ENCODE results near the gene TARBP1.

DNA sequence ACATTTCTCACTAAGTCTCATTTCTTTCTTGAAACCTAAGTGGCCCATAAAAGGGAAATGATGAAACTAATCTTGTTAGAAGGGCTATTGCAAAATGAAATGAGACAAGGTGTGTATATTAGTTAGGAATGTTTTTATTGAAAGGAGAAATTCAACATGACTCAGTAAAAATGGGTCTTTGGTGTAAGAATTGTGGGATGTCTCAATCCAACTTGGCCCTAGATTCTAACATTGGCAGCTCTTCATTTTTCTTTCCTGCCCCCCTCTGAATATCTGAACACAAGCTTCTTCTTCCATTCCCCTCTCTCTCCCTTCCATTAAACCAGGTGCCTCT, 26.8 kb upstream of the TARBP1 start:
- TF ChIP-seq CTCF (IDR thresholded peaks at IDR 0.05; ENCODE audit: poor library complexity) = no peak
- TF ChIP-seq EZH2 (IDR thresholded peaks at IDR 0.05; ENCODE audit: borderline replicate concordance) = no peak
- TF ChIP-seq EZH2phosphoT487 (IDR thresholded peaks at IDR 0.05; ENCODE audit: low read depth, severe bottlenecking, unreplicated experiment) = no peak
